ENCODE data around the gene UBE2B.
"Not testable (repeated sequence)": the region's sequence is repeated elsewhere in the genome, so short reads cannot be mapped to it uniquely, and the experiment has no call there.

The UBE2B gene

GRCh38 chr5:134398609-134399155 lies 27.3 kb downstream of the UBE2B start:
- no peak for DNase-seq (ENCODE audit: low spot score)

GRCh38 chr5:134403951-134404350 lies 32.6 kb downstream of the UBE2B start:
- no peak for DNase-seq (ENCODE audit: low spot score)

GRCh38 chr5:134406390-134406789 lies 35.0 kb downstream of the UBE2B start:
- no peak for DNase-seq (ENCODE audit: low spot score)

- DNase-seq (ENCODE audit: low spot score): no peak
These were observed 38.0 kb downstream of the UBE2B start for GRCh38 chr5:134409321-134409720.

DNA sequence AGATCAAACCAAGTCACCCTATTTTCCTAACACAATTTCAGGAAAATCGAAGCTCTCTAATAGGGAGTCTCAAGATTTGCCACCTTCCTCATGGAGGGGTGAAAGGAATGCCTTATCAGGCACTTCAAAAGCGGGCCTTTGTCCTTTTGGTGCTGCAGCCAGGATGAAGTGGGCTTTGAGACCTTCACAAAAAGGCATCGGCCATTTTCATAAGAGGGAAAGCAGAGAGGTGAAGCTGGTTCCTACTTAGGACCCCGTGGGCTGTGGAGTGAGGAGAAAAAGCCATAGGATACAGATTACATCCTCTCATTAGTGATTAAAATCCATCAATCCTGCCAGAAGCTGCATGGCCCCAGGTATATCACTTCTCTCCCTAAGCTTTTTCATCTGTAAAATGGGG lies 39.5 kb downstream of the UBE2B start:
- no peak for DNase-seq (ENCODE audit: low spot score)

- no peak for DNase-seq (ENCODE audit: low spot score)
These were observed 39.8 kb downstream of the UBE2B start for GRCh38 chr5:134411228-134411545.

GRCh38 chr5:134411546-134412266 lies 40.3 kb downstream of the UBE2B start, which contains the start of gene CDKN2AIPNL:
CDKN2AIPNL (minus strand) TSS chr5:134411881; CDS start chr5:134411854, 27 bp downstream.
- peak; percentile 92 for DNase-seq (ENCODE audit: low spot score)

DNA sequence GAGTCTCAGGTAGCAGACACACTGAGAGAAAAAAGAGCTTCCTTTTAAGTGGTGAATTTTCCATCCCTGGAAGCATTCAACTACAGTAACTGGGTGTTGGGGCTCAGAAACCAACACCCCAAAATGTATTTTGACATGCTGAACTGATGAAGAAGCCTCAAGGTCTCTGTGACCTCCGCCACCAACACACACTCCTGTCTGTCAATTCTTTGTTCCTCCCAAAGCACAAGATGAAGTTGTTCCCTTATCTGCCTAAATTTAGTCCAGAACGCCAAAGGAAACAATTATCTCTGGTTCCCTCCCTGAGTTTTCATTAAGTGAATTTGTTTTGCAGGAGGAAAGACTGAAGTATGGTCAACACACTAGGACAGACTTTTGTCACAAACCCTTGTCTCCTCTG lies 41.7 kb downstream of the UBE2B start:
- DNase-seq (ENCODE audit: low spot score): no peak

DNA sequence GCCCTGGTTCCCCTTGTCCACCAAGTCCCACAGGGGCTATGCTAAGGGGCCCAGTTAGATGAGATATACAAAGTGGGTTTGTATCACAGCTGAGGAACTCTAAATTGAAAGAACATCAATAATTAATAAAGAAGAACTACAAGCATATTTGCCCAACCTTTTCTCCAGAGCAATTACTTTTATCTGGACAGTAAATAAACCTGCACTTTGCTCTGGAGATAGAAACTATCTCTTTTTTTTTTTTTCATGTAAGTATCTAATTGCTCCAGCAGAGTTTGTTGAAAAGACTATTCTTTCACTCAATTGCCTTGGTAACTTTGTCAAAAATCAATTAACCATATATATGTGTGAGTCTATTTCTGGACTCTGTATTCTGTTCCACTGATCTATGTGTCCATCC lies 46.3 kb downstream of the UBE2B start:
- no peak for DNase-seq (ENCODE audit: low spot score)

DNA sequence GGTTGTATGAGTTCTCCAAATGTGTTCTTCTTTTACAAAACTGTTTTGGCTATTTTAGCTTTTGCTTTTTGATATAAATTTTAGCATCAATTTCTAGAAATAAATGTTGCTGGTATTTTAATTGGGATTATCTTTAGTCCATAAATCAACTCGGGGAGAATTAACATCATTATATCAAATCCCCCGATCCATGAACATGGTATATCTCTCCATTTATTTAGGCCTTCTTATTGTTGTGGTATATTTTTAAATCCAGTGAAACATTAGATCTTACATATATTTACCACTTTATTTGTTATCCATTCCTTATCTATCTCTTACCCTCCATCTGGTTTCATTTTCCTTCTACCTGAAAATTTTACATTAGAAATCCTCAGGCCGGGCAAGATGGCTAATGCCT lies 47.6 kb downstream of the UBE2B start:
- DNase-seq (ENCODE audit: low spot score): no peak

GRCh38 chr5:134420343-134420742 lies 49.0 kb downstream of the UBE2B start:
- DNase-seq (ENCODE audit: low spot score): no peak

DNA sequence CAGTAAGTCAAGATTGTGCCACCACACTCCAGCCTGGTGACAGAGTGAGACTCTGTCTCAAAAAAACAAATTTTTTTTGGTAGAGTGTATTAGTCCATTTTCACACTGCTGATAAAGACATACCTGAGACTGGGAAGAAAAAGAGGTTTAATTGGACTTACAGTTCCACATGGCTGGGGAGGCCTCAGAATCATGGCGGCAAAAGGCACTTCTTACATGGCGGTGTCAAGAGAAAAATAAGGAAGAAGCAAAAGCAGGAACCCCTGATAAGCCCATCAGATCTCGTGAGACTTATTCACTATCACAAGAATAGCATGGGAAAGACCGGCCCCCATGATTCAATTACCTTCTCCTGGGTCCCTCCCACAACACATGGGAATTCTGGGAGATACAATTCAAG lies 49.7 kb downstream of the UBE2B start:
- DNase-seq (ENCODE audit: low spot score): not testable (repeated sequence)

GRCh38 chr5:134422791-134423365 lies 51.5 kb downstream of the UBE2B start:
- DNase-seq (ENCODE audit: low spot score): no peak

- no peak for DNase-seq (ENCODE audit: low spot score)
These were observed 52.0 kb downstream of the UBE2B start for GRCh38 chr5:134423376-134423775.

- DNase-seq (ENCODE audit: low spot score): no peak
These were observed 55.0 kb downstream of the UBE2B start for GRCh38 chr5:134426361-134426760.

- no peak for DNase-seq (ENCODE audit: low spot score)
These were observed 56.2 kb downstream of the UBE2B start for GRCh38 chr5:134427540-134428041.

GRCh38 chr5:134430001-134430569 lies 58.7 kb downstream of the UBE2B start:
- DNase-seq (ENCODE audit: low spot score): no peak

DNA sequence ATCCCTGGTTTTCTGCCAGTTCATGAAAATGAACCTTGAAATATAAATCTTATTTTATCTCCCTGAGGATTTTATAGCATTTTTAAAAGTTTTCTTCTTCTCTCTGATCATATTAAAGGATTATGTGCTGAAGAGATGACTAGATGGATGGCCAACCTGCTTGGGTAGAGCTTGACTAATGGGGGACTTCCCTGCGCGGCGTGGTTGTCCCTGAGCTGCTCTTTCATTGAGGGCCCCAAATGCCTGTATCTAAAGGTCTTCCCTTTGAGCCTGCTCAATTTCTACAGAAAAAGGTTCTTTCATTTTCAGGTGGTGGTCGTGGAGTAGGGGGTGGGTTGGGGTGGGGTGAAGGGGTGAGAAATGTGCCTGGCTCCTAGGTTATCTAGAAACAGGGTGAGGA lies 60.8 kb downstream of the UBE2B start:
- DNase-seq (ENCODE audit: low spot score): no peak

- DNase-seq (ENCODE audit: low spot score): no peak
These were observed 61.4 kb downstream of the UBE2B start for GRCh38 chr5:134432677-134433359.

GRCh38 chr5:134435560-134435959 lies 64.2 kb downstream of the UBE2B start:
- no peak for DNase-seq (ENCODE audit: low spot score)

DNA sequence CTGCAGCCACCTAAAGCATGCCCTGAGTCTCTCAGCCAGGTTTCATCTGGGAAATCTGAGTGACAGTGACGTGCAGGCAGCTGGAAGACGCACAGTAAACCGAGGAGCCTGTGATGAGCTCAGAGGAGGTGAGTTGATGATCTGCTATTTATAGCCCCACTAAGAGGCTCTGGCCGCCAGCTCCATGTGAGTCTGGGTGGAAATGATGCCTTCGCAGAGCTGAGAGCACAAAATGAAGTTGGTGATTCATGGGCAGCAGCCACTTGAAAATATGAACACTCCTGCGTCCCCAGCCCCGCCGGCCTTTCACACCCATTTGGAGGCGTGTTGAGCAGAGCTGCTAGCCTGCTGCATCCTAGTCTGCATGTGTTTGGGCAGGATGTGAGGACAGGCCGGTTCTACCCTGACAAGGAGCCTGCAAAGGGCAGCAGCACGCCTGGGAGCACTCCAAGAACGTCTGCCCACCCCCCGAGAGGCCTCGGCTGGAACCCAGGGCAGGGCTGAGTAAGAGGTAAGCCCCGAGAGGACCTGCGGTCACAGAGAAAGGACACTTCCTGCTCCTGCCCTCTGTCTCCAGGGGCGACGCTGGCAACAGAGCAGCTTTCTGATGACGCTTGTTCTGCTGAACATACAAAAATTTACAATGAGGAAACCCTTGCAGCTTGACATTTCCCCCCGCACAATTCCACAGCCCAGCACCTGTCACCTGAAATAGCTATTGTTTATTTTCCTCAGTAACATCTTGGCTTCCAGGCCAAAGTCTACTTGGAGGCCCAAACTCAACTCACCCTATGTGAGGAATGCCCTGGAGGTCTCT lies 65.4 kb downstream of the UBE2B start:
- DNase-seq (ENCODE audit: low spot score): no peak

Data from left forelimb (tissue), 1 donor.